ENCODE results near the gene MEGF11.

DNA sequence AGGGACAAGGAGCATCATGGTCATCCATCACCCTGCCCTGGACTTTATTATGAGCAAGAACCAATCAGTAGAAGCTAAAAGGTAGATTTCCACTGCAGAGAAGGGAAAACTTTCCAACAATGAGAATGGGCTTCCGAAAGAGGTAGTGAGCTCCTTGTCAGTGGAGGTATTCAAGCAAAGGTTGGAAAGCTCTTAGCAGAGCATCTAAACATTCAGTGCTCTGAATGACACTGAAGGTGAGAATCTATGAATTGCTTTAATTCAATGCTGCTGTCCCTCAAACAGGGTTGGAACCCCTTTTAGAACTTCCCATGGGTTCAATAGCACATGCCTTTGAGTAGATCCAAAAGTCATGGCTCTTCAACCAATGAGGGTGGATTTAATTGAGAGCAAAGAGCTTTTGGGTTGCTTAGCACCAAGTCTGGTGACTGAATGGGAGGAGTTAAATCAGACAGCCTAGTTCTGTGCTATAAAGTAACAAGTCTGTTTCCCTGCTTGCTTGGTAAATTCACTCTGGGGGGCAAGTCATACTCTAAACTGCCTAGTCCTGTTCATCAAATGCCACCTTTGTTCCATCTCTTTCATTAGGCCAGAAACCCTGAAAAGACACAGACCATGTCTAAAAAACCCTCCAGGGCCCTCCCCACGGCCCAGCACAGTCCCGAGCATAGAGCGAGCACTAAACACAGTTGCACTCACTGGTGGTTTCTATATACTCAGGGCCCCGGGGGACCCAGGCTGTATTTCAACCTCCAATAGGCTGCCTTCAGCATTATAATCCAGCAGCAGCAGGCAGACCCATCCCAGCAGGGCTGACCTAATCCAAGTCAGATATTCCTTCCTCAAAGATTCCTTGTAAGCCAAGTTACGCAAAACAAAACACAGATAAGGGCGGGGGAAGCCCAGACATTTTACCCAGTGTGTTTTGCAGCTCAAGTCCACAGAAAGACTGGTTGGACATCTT lies 161.2 kb downstream of the MEGF11 start:
- TF ChIP-seq, protein P1, sequence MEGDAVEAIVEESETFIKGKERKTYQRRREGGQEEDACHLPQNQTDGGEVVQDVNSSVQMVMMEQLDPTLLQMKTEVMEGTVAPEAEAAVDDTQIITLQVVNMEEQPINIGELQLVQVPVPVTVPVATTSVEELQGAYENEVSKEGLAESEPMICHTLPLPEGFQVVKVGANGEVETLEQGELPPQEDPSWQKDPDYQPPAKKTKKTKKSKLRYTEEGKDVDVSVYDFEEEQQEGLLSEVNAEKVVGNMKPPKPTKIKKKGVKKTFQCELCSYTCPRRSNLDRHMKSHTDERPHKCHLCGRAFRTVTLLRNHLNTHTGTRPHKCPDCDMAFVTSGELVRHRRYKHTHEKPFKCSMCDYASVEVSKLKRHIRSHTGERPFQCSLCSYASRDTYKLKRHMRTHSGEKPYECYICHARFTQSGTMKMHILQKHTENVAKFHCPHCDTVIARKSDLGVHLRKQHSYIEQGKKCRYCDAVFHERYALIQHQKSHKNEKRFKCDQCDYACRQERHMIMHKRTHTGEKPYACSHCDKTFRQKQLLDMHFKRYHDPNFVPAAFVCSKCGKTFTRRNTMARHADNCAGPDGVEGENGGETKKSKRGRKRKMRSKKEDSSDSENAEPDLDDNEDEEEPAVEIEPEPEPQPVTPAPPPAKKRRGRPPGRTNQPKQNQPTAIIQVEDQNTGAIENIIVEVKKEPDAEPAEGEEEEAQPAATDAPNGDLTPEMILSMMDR (IDR thresholded peaks at IDR 0.05), result no peak
- TF ChIP-seq POLR2A (IDR thresholded peaks at IDR 0.05), result no peak
- no peak for TF ChIP-seq POLR2AphosphoS5 (IDR thresholded peaks at IDR 0.05)
- TF ChIP-seq EP300 (IDR thresholded peaks at IDR 0.05), result no peak
